Hippocampal formation (tissue), 2 donors: ENCODE data around the gene DENND1B.
"Not testable (repeated sequence)": the region's sequence is repeated elsewhere in the genome, so short reads cannot be mapped to it uniquely, and the experiment has no call there.

Experiments used
- DNase-seq, 2 donors: peaks; one replicate each; lab custom pipeline; 2025; lab: John Stamatoyannopoulos, UW

DENND1B gene

DNA sequence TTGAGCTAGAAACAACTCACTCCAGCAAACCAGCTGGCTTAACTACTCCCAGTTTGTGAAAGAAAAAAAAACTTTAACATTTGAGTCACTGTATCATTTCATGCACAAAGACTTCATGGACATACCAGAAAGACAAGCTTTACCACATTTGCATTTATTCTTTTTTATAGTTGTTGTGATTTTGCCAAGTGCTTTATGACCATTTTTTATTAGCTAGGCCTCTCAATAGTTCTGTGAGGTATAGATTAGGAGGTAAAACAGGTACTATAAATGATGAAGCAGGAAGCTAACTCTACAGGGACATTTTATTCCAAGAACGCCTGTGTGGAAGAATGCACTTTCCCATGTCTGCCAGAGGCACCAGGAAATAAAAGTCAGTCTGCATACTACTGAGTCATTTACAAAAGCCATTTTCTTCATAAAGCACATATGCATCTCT lies 8.2 kb upstream of the DENND1B start:
- no peak for DNase-seq

DNA sequence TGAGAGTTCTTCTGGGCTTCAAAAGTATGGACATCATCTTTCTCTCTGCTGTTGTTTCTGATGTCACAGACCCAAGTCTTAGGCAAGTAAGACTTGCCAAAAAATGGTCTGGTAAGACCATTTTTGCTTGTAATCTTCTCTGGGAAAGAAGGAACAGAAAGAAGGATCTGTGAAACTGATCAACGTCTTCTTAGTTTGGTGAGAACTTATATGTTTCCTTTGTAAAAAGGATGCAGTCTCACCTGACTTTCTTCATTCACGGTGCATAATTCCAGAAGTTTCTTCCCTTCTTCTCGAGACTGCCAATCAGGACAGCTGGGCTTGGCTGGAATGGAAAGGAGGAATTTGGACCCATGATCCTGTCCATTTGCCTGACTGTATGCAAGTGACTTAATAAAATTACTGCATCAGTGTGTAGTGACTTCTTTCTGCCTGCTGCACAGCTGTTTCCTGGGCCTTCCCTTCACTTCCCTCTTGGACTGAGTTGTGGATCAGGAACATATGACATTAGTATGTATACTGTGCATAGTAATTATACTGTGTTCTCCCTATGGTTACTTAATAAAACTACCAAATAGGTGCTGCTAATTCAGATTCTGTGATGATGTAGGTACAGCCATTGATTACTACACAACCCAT lies 7.6 kb upstream of the DENND1B start:
- DNase-seq = no peak

DNA sequence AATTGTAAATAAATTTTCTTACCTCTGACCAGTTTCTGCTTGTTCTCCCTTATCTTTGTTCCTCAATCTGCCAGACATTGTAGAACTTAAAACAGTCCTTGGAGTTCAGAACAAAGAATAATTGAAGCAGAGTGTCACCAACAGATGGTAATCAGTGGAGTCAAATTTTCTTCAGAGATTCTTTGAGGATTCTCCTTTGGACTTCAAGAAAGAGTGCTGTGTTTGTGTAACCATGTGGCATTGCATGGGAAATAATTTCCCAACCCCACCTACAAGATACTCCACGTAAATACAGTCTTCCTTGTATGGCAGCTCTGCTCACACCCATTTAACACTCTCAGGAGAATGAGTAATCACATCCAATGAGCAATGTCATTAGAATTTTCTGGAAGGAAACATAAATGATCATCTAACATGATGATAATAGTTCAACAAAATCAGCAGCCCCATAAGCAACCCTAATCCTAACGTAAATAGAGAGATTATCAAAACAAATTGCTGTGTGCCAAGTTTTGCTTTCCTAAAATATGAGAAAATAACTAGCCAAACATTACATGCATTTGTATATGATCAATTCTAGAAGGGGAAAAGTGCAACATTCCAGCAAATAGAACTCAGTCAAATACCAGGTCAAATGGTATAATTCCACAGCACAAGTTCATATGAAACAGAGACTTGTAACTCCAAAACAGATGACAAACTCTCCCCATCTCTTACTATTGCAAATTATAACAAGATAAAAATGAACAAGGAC lies 6.9 kb upstream of the DENND1B start:
- no peak for DNase-seq

DNA sequence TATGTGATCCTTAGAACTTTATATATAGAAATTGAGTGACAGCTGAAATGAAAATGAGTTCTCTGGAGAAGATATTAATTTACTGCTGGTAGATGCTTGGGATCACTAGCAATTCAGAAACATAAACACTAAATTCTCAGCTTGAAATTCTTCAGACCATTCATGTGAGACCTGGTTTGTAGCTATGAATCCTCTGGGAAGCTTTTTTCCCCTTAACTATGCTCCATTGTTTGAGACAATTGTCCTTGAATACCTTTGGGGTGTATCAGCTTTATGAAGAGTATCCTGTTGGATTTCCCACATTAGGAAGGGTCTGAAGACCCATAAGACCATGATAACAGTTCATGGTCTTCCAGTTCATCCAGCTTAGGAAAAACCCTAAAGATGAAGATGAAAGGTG lies 4.6 kb upstream of the DENND1B start:
- no peak for DNase-seq

DNA sequence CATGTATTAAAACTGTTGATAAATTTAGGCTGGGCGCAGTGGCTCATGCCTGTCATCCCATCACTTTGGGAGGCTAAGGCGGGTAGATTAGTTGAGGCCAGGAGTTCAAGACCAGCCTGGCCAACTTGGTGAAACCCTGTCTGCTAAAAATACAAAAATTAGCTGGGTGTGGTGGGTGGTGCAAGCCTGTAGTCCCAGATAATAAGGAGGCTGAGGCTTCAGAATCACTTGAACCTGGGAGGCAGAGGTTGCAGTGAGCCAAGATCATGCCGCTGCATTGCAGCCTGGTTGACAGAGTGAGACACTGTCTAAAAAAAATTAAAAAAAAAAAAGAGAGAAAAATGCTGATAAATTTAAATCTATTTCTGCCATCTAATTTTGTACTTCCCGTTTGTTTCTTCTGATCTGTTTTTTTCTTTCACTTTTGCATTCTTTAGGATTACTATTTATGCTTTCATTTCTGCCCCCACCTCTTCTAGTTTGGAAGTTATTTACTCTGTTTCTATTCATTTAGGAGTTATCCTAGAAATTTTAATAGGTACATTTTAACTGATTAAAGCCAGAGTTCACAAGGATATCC lies 3.2 kb upstream of the DENND1B start:
- DNase-seq = no peak

DNA sequence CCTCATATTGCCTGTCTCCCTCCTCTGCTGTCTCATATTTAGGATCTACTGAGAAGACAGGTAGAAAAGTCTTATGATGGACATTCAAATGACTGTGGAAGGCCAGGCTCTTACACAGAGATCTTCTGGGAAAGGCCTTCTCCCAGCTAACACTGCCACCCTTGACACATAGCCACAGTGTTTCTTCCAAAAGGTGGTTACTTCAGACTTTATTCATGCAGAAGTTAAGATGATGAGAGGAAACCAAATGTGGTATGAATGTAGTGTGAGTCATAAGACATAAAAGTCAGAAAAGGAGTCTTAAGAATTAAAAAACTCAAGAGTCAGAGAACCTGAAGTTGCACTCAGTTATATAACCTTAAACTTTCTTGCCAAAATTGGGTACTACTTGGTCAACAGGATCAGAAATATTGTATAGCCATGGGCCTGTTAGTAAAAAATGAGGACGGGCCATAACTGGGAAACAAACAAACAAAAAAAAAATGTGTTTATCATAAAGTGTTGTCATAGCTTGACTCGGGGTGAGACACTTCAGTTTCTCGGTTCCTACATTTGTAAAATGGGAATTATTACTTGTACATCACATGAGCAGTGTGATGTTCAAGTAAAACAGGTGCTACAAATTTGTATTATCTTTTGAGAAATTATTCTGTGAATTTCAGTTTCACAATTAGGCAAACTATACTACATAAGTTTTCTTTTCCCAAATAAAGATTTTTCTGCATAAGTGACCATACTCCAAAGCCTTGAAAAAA lies 1.2 kb upstream of the DENND1B start:
- no peak for DNase-seq

DNA sequence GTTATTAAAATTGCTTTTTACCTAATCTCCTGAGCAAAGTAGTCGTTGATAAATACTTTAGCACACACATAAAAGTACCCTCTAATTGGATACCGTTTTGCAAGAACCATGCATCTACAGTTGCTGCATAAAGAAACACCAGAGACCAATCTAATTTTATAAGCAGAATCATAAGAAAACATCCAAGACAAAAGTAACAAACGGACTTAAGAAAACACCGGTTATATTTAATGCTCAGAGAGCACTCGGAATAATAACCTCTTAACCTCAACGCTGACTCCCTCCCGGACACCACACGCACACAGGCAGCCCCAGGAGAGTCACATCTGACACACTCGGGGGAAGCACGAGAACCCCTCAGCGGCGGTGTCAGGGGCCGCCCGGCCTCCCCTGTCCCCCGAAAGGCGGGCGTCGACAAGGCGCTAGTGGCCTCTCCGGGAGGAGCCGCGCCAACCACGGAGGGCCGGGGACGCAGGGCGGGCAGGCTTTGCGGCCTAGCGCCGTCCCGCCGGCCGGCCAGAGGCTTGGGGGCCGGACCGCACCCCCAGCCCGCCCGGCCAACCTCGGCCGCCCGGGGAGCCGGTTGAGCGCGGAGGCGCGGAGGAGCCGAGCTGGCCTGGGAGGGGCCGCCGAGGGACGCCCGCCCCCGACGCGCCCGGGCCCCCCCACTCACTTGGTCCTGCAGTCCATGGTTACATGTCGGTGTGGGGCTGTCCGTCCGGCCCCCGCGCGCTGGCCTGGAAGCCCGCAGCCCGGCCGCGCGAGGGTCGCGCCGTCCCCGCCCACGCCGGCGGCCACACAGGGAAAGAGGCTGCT lies 606 bp downstream of the DENND1B start:
- peak in 1 of 2 donors; percentile 6 for DNase-seq

DNA sequence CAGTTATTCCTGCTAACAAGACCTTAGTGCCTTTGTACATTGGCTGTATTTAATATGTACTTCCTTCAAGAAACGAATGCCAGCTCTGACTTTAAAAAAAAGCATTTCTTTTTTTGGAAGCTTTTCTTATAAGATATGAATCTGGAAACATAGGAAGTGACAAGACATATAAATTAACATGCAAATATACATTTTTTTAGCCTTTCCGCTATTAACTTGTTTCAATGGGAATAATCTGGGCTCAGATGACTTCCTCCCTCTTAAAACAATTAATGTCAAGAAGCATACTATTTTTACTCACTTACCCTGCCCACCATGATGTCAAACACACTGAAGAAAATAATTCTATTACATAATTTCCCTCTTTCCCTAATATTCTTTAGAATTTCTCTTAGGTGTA lies 1.4 kb downstream of the DENND1B start:
- no peak for DNase-seq

DNA sequence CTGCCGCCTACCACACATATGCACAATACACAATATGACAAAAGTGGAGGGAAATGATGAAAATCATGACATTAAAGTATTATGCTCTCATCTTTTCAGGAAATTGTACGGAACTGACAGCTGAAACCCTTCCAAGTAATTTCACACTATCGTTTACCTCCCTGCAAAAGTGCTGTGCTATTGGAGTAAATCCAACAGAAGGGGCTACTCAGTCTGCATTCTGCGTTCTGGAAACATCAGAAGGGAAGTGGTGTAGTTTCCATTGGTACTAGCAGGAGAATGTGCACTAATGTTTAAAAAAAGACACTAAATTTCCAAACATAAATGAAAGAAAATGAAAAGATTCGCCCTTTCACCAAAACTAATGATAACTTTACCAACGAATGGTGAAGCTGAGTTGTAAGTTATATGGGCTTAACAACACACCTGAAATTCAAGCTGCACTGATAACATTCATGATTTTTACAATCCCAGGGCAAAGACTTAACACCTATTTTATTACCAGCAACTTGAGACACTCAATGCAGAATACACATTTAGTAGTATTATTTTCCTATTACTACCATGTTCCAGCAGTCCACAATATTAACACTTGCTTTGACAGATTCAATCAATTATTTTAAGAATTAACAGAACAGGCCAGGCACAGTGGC lies 3.2 kb downstream of the DENND1B start:
- no peak for DNase-seq

DNA sequence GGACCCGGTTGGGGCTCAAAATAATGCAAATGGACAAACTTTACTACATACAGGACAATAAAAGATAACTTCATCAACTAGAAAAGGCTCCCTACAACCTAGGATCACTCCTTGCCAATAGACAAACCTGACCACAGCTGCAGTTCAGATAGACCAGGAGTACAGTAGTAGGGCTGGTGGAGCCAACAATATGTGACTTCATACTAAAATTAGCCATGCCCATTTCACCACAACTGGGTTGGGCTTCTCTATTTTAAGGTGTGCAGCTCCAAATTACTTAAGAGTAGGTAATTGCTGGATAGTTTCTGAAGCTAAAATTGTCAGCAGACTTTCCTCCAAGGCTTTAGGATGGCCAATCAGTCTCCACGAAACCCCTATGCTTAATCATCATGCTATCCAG lies 3.9 kb downstream of the DENND1B start:
- DNase-seq = no peak

DNA sequence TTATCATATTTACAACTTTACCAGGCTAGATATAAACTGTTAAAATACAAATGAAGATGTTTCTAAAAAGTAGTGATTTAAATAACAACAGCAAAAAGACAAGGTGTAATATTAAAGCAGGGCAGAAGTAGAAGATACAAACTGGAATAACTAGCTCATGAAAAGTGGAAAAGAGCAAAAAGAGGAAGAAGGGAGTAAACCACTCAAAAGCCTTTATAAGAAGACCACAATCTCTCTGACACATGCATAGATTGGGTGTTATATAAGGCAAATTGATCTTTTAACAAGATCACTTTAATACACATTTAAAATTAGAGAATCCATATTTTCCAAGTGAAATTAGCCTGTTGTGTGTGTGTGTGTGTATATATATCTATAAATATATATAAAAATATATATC lies 5.0 kb downstream of the DENND1B start:
- DNase-seq = no peak

DNA sequence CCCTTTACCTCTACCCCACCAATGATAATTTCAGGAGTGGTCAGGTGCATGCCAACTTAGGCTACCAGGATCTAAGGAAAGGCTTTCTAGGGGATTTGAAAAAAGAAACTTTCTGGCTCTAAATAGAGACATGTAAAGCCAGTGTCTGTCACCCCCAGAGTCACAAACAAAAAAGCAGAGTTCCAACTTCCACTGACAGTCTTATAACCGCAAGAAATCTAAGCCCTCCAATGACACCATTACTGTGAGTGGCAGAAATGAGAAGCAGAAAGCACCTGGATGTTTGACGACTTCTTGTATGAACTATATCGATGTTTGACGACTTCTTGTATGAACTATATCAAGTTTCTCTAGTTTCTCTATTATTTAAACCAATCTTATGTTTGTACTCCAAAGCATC lies 6.0 kb downstream of the DENND1B start:
- no peak for DNase-seq

DNA sequence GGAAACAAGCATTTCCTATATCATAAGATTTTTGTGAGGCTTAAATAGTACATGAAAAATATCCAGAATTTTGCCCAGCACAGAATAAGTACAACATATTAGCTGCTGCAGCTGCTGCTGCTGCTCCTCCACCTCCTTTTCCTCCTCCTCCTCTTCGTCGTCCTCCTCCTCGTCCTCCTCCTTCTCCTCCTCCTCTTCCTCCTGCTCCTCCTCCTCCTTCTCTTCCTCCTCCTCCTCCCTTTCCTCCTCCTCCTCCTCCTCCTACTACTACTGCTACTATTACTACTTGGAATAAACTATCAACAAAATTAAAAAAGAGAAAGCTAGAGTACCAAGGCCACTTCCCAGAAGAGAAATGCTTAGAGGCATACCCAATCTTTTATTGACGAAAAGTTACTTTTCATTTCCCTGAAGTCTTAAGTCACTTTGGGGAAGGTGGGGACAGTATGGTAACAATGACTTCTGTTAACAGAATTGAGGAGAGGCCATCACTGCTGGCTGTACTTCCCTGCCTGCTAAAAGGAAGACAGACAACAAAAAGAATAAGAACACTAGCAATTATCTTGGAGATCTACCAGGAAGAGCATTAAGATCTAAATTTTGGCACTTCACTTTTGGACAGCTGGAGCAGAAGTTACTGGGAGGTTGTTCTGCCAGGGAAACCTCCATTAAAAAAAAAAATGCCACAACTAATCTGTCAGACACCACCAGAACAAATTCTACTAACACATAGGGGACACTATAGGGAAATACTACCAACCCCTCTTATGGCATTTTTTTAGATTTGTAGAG lies 7.1 kb downstream of the DENND1B start:
- no peak for DNase-seq

DNA sequence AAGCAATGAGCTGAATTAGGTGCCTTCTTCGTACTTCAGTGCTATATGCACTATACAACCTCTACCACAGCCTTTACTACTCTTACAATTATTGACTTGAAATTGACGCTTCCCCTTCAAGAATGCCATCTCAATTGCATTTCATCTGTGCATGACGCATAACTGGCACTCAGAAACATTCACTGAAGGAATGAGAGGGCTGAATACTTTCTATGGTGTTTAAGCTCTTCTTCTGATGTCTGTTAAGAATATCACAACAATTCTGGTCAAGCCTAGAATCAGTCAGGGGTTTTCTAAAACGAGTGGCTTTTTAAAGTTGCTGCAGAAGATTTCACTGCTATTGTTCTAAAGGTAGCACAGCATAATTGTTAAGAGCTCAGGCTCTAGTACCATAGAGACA lies 11.5 kb downstream of the DENND1B start:
- no peak for DNase-seq

DNA sequence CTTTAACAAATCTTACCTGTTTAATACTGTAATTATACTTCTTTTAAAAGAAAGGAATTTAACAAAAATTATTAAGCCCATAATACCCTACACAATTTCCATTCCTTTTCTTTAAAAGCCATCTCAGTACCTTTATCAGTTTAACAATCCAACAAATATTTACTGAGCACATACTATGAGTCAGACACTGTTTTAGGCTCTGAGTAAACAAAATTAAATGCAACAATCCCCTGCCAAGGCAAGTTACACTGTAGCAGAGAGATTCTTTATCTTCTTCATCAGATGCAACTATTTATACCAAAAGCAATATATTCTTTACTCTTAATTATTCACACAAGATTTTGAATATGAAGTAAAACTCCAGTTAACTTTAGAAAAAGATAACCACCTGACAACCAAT lies 12.0 kb downstream of the DENND1B start:
- DNase-seq = no peak

DNA sequence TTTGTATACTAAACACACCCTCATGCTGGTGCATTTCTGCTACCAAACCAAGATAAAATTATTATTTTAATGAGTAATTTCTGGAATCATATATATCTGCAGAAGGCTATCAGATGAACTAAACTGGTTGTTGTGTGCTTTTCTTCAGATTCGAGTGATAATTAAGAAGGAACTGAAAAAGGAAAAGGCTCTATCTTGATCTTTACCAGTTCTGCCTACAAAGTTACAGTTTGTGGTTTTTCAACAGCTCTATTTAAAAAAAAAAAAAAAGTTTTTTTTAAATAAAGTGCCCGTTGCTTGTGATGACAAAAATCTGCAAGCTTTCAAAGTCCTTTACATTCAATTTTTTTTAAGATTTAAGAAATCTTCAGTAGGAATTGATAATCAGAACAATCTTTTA lies 13.6 kb downstream of the DENND1B start:
- DNase-seq = no peak

DNA sequence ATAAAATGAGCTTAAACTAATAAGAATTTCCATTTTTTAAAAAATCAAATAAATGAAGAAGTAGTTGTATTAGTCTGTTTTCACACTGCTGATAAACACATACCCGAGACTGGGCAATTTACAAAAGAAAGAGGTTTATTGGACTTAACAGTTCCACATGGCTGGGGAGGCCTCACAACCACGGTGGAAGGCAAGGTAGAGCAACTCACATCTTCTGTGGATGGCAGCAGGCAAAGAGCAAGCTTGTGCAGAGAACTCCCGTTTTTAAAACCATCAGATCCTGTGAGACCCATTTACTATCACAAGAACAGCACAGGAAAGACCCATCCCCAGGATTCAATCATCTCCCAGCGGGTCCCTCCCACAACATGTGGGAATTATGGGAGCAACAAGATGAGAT lies 19.7 kb downstream of the DENND1B start:
- DNase-seq = not testable (repeated sequence)

DNA sequence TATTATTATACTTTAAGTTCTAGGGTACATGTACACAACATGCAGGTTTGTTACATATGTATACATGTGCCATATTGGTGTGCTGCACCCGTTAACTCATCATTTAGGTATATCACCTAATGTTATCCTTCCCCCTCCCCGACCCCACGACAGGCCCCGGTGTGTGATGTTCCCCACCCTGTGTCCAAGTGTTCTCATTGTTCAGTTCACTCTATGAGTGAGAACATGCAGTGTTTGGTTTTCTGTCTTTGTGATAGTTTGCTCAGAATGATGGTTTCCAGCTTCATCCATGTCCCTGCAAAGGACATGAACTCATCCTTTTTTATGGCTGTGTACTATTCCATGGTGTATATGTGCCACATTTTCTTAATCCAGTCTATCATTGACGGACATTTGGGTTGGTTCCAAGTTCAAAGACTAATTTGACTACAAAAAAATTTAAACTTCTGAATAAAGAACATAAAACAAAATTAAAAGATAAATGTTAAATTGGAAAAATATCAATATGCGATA lies 22.6 kb downstream of the DENND1B start:
- not testable (repeated sequence) for DNase-seq

DNA sequence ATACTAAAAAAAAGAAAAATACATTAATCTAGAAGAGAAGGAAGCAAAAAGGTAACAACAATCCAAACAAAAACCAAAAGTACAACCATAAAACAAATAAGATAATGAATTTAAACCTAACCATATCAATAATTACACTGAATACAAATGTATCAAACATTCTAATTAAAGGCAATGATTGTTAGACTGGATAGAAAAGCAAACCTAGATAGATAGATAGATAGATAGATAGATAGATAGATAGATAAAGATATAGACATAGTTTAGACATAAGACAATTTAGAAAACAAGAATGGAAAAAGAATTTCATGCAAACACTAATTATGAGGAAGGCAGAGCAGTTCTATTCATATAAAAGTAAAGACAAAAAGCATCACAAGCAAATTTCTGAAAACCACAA lies 24.9 kb downstream of the DENND1B start:
- no peak for DNase-seq

DNA sequence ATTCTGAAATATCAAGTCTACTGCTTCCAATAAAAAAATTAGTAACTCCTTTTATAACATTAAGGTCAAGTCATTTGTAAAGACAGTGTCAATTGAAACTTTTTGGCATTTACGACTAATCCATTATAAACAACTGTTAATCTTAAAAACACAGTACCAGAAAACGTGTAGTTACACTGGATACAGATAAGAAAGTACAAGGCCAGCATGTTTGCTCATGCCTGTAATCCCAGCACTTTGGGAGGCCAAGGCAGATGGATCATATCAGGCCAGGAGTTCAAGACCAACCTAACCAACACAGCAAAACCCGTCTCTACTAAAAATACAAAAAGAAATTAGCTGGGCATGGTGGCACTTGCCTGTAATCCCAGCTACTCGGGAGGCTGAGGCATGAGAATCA lies 29.4 kb downstream of the DENND1B start:
- DNase-seq = no peak
